SHP77 treated with DMSO at 0.1 percent for 48 hours (cell line): ENCODE data around the gene ADGRG6.
"Not testable (repeated sequence)": the region's sequence is repeated elsewhere in the genome, so short reads cannot be mapped to it uniquely, and the experiment has no call there.

Source experiments
- DNase-seq: peaks from one replicate; lab custom pipeline; 2025; lab: John Stamatoyannopoulos, UW

The ADGRG6 gene

GRCh38 chr6:142411145-142411544, 109.3 kb downstream of the ADGRG6 start:
- DNase-seq, result no peak

- DNase-seq, result no peak
Measured at GRCh38 chr6:142412241-142412640, 110.4 kb downstream of the ADGRG6 start.

- no peak for DNase-seq
Measured at GRCh38 chr6:142412658-142413057, 110.9 kb downstream of the ADGRG6 start.

GRCh38 chr6:142413111-142413510, 111.3 kb downstream of the ADGRG6 start:
- no peak for DNase-seq

- no peak for DNase-seq
Measured at GRCh38 chr6:142414462-142415250, 112.8 kb downstream of the ADGRG6 start.

GRCh38 chr6:142416179-142416578, 114.4 kb downstream of the ADGRG6 start:
- no peak for DNase-seq

- no peak for DNase-seq
Measured at GRCh38 chr6:142416686-142417085, 114.9 kb downstream of the ADGRG6 start.

GRCh38 chr6:142417331-142417750, 115.5 kb downstream of the ADGRG6 start:
- no peak for DNase-seq

GRCh38 chr6:142419071-142419470, 117.3 kb downstream of the ADGRG6 start:
- no peak for DNase-seq

GRCh38 chr6:142420802-142421201, 119.0 kb downstream of the ADGRG6 start:
- no peak for DNase-seq

- DNase-seq, result no peak
Measured at GRCh38 chr6:142421285-142422117, 119.7 kb downstream of the ADGRG6 start.

GRCh38 chr6:142426444-142427132, 124.8 kb downstream of the ADGRG6 start:
- DNase-seq, result not testable (repeated sequence)

GRCh38 chr6:142428468-142428867, 126.7 kb downstream of the ADGRG6 start:
- not testable (repeated sequence) for DNase-seq

GRCh38 chr6:142429195-142429594, 127.4 kb downstream of the ADGRG6 start:
- no peak for DNase-seq

GRCh38 chr6:142433419-142433818, 131.6 kb downstream of the ADGRG6 start:
- DNase-seq, result no peak

GRCh38 chr6:142438898-142439297, 137.1 kb downstream of the ADGRG6 start:
- no peak for DNase-seq

- no peak for DNase-seq
Measured at GRCh38 chr6:142440600-142441293, 138.9 kb downstream of the ADGRG6 start.

GRCh38 chr6:142441716-142442115, 139.9 kb downstream of the ADGRG6 start:
- DNase-seq, result no peak

- no peak for DNase-seq
Measured at GRCh38 chr6:142443102-142443501, 141.3 kb downstream of the ADGRG6 start.

GRCh38 chr6:142443532-142443931, 141.7 kb downstream of the ADGRG6 start:
- no peak for DNase-seq

- no peak for DNase-seq
Measured at GRCh38 chr6:142444376-142444775, 142.6 kb downstream of the ADGRG6 start.

GRCh38 chr6:142444881-142445301, 143.1 kb downstream of the ADGRG6 start:
- DNase-seq, result no peak
